ENCODE results near the gene MLEC. TPM values are rescaled to one million over a fixed set of nuclear protein-coding genes. Genes with fewer than 3 reads are reported as not detected.
"Not testable (repeated sequence)": the region's sequence is repeated elsewhere in the genome, so short reads cannot be mapped to it uniquely, and the experiment has no call there.

Gene MLEC
- total RNA-seq, 1 donor from 2014 or later, result 98.1 TPM

DNA sequence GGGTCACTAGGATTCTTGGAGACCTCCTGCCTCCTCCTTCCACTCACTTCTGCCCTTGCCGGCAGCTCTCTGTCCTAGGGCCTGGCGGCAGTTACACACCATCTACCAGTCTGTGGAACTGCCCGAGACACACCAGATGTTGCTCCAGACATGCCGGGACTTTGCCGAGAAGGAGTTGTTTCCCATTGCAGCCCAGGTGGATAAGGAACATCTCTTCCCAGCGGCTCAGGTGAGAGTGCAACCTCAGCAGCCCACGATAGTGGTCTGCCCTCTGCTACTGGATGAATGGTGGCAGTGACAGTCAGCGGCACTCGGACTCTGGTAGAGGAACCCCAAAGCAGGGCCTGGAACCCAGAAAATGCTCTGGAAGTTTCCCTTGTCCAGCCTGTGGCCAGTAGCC, 40.0 kb downstream of the MLEC start:
- intact Hi-C loops (cut with DNase I), result no loop called here
- Histone ChIP-seq H3K4me3 (no peak overlapping the region), H3K36me3 (peaks cover 48% of the 10 kb centered on the region), H3K27ac (no peak overlapping the region), H3K27me3 (ENCODE audit: low read depth) (no peaks in the 10 kb centered on the region), H3K4me1 (peaks cover 14% of the 10 kb centered on the region), H3K9me3 (no peaks in the 10 kb centered on the region)
- DNase-seq, result peak; percentile 37
- no peak for TF ChIP-seq CTCF (IDR thresholded peaks at IDR 0.05)
- no peak for ATAC-seq

DNA sequence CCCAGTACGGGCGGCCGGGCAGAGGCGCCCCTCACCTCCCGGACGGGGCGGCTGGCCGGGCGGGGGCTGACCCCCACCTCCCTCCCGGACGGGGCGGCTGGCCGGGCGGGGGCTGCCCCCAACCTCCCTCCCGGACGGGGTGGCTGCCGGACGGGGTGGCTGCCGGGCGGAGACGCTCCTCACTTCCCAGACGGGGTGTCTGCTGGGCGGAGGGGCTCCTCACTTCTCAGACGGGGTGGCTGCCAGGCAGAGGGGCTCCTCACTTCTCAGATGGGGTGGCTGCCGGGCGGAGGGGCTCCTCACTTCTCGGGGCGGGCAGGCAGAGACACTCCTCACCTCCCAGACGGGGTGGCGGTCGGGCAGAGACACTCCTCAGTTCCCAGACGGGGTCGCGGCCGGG, 45.2 kb downstream of the MLEC start:
- H3K27ac ChIP-seq; H3K27me3 ChIP-seq (ENCODE audit: low read depth); H3K9me3 ChIP-seq; H3K4me3 ChIP-seq; H3K4me1 ChIP-seq; DNase-seq; ATAC-seq; intact Hi-C loops (cut with DNase I): not testable (repeated sequence)
- H3K36me3 ChIP-seq, result peaks cover 33% of the 10 kb centered on the region

DNA sequence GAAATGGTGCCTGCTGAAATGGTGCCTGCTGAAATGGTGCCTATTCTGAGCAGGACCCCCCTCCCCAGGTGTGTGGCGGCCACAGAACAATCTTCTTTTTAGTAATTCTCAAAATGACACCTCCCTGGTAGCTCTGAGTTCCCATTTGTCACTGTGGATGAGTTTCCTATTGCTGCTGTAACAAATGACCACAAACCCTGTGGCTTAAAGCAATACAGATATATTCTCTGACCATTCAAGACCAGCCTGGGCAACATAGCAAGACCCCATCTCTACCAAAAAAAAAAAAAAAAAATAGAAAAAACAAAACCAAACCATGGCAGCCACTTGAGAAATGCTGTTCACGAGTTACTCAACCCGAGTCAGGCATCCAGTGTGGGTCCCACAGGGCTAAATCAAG, 46.6 kb downstream of the MLEC start:
- Histone ChIP-seq H3K36me3 (peaks cover 36% of the 10 kb centered on the region), H3K9me3 (no peaks in the 10 kb centered on the region), H3K4me1 (no peaks in the 10 kb centered on the region), H3K4me3 (no peak overlapping the region), H3K27ac (no peak overlapping the region), H3K27me3 (ENCODE audit: low read depth) (no peaks in the 10 kb centered on the region)
- intact Hi-C loops (cut with DNase I), result no loop called here
- DNase-seq (no peak), ATAC-seq (no peak)
- no peak for TF ChIP-seq CTCF (IDR thresholded peaks at IDR 0.05)

DNA sequence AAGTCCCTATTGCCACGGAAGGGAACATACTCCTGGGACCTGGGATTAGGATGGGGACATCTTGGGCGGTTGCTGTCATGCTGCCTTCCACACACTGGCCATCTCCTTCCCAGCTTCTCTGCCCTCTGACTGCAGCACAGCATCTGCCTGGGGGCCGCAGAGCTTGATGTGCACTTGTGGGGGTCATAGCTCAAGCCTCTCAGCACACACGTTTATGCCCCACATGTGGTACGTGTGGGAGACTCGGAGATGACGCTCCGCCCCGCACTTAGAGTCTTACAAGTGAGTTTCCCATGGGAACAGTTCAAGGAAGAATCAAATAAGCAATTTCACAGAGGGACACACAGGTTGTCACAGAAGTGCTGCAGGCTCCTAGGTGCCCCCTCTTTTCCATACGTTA, 47.3 kb downstream of the MLEC start:
- no peak for TF ChIP-seq CTCF (IDR thresholded peaks at IDR 0.05)
- H3K4me3 ChIP-seq, result no peak overlapping the region
- ATAC-seq (no peak), DNase-seq (no peak)
- H3K36me3 ChIP-seq, result peaks cover 36% of the 10 kb centered on the region
- intact Hi-C loops (cut with DNase I), result no loop called here
- no peak overlapping the region for H3K27ac ChIP-seq
- H3K27me3 ChIP-seq (ENCODE audit: low read depth), result no peaks in the 10 kb centered on the region
- no peaks in the 10 kb centered on the region for H3K4me1 ChIP-seq
- no peaks in the 10 kb centered on the region for H3K9me3 ChIP-seq

DNA sequence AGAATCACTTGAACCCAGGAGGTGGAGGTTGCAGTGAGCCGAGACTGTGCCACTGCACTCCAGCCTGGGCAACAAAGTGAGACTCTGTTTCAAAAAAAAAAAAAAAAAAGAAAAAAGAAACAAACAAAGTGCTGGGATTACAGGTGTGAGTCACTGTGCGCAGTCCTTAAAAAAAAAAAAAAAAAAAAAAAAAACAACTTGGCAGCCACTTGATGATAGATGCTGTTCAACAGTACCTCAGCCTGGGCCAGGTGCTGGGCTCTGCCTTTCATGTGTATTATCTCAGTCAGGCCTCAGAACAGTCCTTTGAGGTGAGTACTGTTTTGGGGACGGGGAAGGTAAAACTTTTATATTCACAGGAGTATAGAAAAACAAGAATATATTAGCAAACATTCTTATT, 48.2 kb downstream of the MLEC start:
- Histone ChIP-seq H3K27ac (no peak overlapping the region), H3K9me3 (no peaks in the 10 kb centered on the region), H3K4me3 (no peak overlapping the region), H3K36me3 (peaks cover 32% of the 10 kb centered on the region), H3K4me1 (no peaks in the 10 kb centered on the region), H3K27me3 (ENCODE audit: low read depth) (no peaks in the 10 kb centered on the region)
- intact Hi-C loops (cut with DNase I), result no loop called here
- TF ChIP-seq CTCF (IDR thresholded peaks at IDR 0.05), result no peak
- no peak for ATAC-seq
- no peak for DNase-seq

GRCh38 chr12:120736404-120737331, 49.7 kb downstream of the MLEC start:
- H3K27ac ChIP-seq, result no peak overlapping the region
- no peak for DNase-seq
- no peaks in the 10 kb centered on the region for H3K9me3 ChIP-seq
- H3K4me1 ChIP-seq, result no peaks in the 10 kb centered on the region
- H3K36me3 ChIP-seq, result peaks cover 21% of the 10 kb centered on the region
- no peak for TF ChIP-seq CTCF (IDR thresholded peaks at IDR 0.05)
- peak in 1 of 2 donors; percentile 9 for ATAC-seq
- H3K27me3 ChIP-seq (ENCODE audit: low read depth), result no peaks in the 10 kb centered on the region
- intact Hi-C loops (cut with DNase I), result no loop called here
- H3K4me3 ChIP-seq, result no peak overlapping the region

Measured in lower lobe of right lung (tissue), 2 donors.